HG03108 (cell line): Measurements from ENCODE around the gene CAPRIN2.

Experiments
- ATAC-seq: cut with Tn5 transposase; IDR thresholded peaks from one replicate; pipeline ENCODE4 v1.9.1; 2021; ENCODE audit warnings: moderate library complexity; ENCODE audit not compliant: unreplicated experiment

CAPRIN2 gene, protein sequence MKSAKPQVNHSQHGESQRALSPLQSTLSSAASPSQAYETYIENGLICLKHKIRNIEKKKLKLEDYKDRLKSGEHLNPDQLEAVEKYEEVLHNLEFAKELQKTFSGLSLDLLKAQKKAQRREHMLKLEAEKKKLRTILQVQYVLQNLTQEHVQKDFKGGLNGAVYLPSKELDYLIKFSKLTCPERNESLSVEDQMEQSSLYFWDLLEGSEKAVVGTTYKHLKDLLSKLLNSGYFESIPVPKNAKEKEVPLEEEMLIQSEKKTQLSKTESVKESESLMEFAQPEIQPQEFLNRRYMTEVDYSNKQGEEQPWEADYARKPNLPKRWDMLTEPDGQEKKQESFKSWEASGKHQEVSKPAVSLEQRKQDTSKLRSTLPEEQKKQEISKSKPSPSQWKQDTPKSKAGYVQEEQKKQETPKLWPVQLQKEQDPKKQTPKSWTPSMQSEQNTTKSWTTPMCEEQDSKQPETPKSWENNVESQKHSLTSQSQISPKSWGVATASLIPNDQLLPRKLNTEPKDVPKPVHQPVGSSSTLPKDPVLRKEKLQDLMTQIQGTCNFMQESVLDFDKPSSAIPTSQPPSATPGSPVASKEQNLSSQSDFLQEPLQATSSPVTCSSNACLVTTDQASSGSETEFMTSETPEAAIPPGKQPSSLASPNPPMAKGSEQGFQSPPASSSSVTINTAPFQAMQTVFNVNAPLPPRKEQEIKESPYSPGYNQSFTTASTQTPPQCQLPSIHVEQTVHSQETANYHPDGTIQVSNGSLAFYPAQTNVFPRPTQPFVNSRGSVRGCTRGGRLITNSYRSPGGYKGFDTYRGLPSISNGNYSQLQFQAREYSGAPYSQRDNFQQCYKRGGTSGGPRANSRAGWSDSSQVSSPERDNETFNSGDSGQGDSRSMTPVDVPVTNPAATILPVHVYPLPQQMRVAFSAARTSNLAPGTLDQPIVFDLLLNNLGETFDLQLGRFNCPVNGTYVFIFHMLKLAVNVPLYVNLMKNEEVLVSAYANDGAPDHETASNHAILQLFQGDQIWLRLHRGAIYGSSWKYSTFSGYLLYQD

DNA sequence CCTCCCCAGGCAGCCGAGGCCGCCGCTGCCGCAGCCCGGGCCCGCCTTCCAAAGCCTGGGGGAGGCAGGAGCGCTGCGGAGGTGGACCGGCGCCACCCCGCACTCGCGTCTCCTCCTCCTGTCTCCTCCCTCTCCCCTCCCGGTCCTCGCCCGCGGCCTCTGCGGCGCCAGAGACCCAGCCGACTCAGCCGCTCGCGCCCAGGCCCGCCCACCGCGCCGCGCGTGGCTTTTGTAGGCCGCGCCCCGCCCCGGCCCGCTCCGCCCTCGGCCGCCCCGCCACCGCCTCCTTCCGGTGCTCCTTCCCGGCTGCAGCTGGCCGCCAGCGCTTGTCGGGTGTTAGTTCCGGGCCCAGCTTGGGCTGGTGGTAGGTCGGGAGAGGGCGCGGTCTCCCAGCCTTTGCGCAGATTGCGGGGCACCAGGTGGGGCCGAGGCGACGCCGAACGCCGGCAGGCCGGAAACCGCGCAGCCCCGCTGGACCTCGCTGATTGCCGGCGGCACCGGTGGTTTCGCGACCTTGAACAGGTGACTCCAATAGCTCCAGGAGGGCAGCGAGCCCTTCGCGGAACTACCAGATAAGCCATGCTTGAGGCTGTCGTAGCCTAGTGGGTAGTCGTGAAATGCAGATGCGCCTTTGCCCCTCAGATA, at the start of gene CAPRIN2:
Gene CAPRIN2, minus strand, starts transcription at position 202 of the 645 bp plus-strand sequence. CDS start 1,431 bp downstream, outside the sequence.
- ATAC-seq, result peak; percentile 93

GRCh38 chr12:30797689-30798088, 42.9 kb upstream of the CAPRIN2 start:
- no peak for ATAC-seq

- ATAC-seq, result no peak
These were observed 42.2 kb upstream of the CAPRIN2 start for GRCh38 chr12:30796891-30797371.

DNA sequence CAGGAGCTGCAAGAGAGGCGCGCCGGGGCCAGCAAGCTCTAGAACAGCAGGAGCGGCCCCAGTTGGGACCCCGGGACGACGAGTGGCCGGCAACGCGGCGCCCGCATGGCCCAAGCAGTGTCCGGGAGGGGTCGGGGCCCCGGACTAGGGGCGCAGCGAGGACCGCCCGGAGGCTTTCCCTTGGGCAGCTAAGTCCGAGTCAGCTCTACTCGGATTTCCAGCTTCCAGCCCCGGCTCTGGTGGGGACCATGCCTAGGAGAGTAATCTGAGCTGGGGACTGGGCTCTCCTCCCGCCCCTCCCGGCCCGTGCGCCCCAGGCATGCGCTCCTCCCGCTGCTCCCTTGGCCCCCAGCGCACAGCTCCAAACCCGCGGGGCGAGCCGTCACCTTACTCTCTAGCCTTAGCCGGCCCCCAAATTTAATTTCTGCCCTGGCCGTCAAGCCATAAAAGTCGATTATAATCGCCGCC, 41.6 kb upstream of the CAPRIN2 start:
- ATAC-seq, result no peak

GRCh38 chr12:30795410-30796312, 40.9 kb upstream of the CAPRIN2 start:
- ATAC-seq, result peak; percentile 92

DNA sequence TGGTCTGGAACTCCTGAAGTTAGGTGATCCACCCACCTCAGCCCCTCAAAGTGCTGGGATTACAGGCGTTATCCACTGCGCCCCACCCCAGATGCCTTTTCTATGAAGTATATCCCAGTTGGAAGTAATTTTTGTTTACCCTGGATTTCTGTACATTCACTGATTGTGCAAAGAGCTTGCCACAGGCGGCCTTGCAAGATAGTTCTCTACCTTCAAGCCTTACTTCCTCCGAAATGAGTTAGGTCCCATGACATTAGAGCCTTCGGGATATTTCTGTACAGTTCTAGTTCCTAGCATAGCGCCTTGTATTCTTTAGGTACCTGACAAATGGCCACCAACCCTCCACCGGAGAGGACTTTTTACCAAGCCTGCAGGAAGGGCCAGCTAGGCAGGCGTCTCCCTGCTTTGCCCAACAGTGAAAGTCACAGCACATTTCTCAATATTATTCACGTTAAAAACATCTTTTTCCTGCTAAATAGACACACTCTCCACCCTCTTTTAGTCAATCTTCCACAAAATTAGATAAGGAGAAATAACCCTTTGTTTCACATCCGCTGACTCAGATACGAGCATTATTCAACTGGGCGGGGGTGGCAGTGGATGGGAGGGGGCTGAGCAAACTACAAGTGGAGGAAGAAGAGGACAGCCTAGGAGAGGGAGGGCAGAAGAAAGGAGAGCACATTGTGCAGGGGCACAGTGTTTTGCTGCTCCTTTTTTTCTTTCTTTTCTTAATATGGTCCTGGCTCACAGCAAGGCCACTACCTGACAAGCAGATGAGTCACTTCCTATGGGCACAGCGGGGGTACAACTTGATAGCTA, 40.0 kb upstream of the CAPRIN2 start:
- ATAC-seq, result no peak

GRCh38 chr12:30794020-30794419, 39.3 kb upstream of the CAPRIN2 start:
- ATAC-seq, result no peak

DNA sequence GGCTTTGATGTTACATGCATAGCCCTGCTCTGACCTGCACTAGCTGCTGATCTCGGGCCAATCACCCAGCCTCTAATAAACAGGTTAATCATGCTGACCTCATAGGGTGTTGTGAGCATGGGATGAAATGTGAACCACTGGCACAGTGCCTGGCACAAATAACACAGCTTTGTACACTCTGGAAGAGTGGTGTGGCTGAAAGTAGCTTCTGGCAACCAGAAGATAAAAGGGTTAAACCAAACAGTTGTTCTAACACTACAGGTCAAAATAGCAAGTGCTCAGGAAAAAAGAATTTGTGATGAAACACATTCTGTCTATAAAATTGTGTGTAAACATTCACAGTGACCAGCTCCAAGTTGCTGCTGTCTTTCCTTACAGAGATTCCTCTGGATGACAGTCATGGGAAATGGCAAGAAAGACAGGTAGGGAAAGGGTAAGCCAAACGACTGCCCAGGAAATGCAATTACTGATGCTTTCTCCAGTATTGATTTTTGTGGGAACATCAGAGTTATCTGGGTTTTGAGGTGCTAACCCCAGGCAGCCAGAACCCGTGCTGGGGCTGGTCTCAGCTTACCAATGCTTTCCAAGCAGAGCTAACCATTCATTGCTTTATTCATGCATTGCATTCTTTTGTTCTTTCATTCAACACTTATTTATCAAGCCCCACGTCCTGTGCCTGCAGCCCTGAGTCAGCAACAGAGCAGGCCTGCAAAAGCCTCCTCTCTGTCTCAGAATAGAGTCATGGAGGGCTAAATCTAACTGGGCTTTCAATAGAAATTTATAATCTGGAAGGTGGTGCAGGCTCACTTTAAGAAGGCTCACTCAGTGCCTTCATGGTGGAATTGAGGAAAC, 38.1 kb upstream of the CAPRIN2 start:
- ATAC-seq, result no peak

- no peak for ATAC-seq
These were observed 37.3 kb upstream of the CAPRIN2 start for GRCh38 chr12:30792085-30792484.

DNA sequence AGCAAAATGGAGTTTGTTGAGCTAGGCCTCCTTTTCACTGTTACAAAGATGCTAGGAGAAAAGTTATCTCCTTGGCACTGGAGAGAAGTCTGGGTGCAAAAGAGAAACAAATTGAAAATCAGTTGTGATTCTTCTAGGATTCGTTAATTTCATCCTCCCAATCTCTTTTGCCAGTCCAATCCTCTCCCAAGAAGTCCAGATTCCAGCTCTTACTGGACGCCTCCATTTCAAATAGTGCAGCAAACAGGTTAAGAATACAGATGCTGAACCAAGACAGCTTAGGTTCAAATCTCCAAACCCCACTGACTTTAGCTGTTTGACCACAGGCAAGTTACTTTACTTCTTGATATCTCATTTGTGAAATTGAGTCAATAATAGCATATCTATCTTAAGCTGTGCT, 34.0 kb upstream of the CAPRIN2 start:
- ATAC-seq, result no peak

DNA sequence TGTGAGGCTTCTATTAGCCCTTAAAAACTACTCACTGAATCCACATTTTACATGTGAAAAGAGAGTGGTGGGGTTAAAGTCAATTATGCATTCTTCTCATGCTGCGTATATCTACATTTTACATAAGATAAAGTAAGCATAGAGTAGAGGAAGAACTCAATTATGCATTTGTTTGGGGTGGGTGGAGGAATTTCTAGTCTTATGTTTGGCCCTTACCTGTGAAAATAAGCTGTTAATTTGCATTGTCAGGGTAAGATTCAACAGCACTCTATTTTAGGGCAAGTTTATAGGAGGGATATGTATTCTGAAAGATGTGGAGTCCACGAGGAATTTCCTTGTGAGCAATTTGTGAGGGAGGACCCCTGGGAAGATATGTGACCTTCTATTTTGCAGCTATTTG, 30.9 kb upstream of the CAPRIN2 start:
- no peak for ATAC-seq

GRCh38 chr12:30784508-30784907, 29.8 kb upstream of the CAPRIN2 start:
- ATAC-seq, result no peak

DNA sequence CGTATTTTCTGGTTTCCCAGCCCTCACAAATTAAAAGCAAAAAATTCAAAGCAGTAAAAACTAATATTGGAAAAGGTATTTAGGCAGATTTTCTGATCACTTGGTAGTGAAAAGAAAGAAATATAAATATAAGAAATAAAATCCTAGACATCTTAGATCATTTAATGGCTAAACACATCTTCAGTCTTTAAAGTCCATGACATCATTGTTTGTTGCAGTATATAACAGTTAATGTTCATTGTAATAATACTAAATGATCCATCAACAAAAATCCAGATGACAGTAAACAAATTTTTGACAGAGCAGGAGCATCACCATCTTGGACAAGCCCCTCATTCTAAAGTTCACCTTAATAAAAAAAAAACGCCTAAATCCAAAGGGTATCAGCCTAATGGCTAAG, 29.2 kb upstream of the CAPRIN2 start:
- ATAC-seq, result no peak

DNA sequence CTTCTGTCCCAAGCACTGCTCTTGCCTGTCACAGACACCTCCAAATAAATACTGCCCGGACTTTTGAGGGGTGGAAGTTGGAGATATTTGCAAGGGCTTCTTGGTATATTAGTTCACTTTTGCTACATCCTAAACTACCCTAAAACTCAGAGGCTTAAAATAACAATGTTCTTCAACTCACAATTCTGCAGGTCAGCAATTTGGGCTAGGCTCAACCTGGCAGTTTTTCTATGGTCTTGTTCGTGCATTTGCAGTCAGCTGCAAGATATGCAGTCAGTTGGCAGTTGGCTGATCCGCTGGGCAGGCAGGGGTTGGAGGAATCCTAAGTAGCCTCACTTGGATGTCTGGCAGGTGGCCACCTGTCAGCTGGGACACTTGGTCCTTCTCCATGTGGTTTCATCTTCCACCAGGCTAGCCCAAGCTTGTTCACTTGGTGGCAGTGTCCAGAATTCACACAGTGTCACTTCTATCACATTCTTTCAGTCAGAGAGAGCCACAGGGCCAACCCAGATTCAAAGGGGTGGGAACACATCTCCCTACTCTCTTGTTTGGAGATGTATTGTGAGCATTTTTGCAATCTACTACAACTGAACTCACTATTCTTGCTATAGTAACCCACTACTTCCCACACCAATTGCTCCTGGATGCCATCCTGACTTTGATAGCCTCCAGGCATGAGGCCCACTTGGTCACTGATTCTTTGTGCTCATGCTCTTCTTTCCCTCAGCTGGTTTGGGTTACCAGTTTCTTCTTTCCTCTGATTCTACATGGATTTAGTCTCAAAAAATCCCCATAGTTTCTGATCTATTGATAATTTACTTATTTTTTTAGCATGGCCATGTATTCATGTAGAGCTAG, 27.8 kb upstream of the CAPRIN2 start:
- no peak for ATAC-seq

DNA sequence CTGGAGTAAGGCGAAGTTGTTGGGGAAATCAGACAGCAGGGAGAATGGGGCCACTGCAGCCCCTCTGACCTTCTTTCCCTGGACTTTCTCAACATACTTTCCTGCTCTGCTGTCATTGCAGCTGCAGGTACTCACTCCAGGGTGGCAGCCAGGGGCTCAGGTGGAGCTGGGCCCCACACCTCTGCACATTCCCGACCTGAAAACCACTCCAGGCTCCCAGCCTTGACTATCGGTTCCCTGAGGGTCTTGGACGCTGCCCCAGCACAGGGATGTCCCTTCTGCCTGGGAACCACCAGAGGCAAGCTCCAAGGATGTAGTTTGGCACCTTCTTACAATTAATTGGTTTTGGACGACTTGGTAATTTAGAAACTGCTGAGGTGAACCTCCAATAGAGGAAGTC, 24.8 kb upstream of the CAPRIN2 start:
- ATAC-seq, result no peak

DNA sequence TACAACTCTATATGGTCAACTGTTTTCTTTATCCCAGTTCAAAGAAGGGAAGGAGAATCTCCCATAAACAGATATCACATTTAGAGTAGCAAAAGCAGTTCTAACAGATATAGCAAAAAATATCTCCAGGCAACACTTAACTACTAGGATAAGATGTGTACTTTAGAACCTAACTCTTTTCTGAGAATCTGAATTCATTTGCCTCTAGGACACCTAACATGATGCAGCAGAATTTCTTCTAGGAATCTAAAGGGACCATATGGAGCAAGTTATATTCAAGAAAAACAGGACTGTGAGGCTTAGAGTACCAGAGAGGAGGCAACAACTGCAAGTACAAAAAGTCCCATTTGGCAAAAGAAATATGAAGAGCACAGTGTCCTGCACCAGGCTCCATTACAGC, 24.4 kb upstream of the CAPRIN2 start:
- no peak for ATAC-seq

DNA sequence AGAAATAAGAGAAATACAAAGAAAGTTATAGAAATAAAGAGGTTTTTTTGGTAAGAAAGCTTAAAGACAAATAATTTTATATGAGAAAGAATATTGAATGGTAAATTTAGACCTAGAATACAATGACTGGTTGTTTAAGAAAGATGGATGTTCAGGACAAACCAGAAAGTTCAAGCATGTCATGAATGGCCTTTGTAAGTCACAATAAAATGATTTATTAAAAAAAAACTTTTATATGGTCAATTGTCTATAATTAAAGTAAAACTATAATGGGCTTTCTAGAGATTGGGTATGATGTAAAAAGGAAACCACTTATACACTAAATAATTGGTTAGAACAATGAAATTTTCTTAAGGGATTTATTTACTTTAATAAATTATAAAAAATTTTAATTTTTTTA, 19.8 kb upstream of the CAPRIN2 start:
- no peak for ATAC-seq
